GM20000 (cell line): ENCODE measurements around the gene SBF2.

Source experiments
- DNase-seq: peaks from one replicate; pipeline ENCODE4 v3.0.0; 2012; ENCODE audit warnings: low spot score
- TF ChIP-seq, protein P1 (sequence below): IDR thresholded peaks from 2 replicates; pipeline ENCODE4 v1.5.1; 2012; ENCODE audit warnings: mild to moderate bottlenecking, control low read depth; ENCODE audit errors: extremely low read depth, missing control alignments

The SBF2 gene

DNA sequence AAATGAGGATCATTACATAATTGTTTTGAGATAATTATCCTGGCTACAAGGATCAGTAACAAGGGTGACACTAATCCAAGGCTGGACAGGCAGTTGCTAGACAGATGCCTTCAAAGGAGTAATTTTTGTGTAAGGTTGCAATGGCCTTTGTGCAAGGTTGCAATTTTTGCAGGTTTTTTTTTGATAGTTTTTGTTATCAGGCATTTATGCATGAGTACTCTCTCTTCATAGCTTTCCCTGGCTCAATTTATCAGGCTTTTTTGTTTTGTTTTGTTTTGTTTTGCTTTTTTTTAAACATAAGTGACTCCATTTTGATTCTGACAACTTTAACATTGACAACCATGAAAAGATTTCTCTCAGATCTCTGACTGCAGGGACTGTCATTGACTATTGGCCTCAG is 519.9 kb downstream of the SBF2 start:
- DNase-seq: no peak
- TF ChIP-seq, protein P1, sequence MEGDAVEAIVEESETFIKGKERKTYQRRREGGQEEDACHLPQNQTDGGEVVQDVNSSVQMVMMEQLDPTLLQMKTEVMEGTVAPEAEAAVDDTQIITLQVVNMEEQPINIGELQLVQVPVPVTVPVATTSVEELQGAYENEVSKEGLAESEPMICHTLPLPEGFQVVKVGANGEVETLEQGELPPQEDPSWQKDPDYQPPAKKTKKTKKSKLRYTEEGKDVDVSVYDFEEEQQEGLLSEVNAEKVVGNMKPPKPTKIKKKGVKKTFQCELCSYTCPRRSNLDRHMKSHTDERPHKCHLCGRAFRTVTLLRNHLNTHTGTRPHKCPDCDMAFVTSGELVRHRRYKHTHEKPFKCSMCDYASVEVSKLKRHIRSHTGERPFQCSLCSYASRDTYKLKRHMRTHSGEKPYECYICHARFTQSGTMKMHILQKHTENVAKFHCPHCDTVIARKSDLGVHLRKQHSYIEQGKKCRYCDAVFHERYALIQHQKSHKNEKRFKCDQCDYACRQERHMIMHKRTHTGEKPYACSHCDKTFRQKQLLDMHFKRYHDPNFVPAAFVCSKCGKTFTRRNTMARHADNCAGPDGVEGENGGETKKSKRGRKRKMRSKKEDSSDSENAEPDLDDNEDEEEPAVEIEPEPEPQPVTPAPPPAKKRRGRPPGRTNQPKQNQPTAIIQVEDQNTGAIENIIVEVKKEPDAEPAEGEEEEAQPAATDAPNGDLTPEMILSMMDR: no peak

DNA sequence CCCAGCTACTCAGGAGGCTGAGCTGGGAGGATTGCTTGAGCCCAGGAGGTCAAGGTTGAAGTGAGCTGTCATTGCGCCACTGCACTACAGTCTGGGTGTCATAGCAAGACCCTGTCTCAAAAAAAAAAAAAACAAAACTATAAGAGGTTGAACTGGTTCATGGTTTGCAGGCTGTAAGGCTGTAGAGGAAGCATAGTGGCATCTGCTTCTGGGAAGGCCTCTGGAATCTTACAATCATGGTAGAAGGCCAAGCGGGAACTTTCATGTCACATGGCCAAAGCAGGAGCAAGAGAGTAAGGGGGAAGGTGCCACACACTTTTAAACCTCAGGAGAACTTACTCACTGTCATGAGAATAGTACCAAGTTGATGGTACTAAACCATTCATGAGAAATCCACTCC is 520.5 kb downstream of the SBF2 start:
- no peak for DNase-seq
- TF ChIP-seq, protein P1: no peak

DNA sequence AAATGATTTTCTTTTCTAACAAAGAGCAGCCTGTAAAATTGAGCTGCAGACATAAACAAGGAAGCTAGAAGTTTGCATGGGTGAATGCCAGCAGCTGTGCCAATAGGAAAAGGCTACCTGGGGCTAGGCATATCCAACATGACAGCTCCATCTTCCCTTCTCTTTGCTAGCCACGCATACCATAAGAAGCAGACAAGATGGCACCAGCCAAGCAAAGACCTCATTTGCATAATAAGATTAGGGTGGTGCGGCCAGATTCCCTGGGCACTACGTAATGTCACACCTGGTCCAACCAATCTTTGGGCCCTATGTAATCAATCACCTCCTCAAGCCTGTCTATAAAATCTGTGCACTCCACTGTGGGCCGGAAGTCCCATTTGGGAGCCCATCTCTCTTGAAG is 521.8 kb downstream of the SBF2 start:
- no peak for DNase-seq
- TF ChIP-seq, protein P1: no peak

DNA sequence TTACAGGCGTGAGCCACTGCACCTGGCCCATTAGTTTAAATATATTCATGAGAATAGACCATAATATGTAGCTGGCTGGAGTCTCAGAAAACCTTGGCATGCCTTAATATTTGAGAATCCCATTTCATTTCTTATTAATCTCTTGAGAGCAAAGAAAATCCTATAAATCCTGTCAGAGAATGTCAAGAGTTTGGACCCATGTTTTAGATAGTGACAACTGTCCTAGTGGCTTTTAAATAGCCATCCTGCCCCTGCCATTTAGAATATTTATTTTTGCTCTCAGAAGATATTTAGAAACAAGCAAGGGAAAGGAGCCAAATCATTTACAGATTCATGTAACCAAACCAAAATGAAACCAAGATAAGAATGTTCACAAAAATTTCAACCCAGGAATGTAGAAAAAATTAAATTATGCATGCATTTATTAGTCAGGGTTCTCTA is 522.9 kb downstream of the SBF2 start:
- DNase-seq: no peak
- TF ChIP-seq, protein P1: no peak

DNA sequence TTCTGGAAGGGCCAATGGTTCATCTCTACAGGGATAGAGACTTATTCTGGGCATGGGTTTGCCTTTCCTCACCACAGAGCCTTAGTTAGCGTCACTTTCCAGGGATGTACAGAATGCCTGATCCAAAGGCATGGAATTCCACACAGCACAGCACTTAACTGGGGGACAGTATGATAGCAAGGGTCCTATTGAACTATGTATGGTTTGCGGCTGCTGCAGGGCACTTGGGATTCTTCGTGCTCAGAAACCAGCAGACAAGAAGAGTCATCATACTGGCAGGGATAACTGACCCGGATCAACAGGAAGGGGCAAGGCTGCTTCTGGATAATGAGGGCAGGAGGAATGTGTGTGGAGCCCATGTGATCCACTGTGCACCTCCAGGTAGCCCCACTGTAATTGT is 524.4 kb downstream of the SBF2 start:
- no peak for DNase-seq
- TF ChIP-seq, protein P1: no peak

DNA sequence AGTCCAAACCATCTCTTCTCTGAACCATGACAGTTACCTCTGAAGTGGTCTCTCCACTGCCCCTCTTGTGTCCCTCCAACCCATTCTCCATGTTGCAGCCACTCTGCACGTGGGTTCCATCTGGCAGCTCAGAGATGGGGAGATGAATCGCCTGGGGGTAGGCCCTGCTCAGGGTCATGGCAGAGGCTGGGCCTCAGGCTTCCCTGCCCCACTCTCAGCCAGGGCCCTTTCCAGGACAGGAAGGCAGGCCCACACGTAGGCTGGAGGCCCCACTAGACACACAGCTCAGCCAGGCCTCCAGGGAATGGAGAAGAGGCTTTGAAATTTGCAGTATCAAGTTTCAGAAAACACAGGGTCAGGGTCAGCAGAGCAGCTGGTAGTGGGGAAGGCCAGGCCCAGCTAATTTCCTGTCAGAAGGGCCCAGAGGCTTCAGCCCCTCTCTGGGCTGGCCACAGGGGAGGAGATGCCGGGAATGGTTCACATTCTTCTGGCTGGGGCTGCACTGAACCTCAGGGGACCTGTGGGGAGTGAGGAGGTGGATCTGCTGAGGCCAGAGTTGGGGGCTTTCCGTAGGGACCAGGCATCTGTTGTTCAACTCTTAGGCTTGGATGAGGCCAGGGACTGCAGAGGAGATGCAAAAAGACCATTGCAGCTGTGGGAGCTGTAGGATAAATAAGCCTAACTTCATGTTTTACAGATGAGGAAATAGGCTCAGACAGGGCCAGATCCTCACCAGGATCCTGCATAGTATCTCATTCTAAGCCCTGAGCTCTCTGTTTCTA is 528.5 kb downstream of the SBF2 start:
- TF ChIP-seq, protein P1: no peak
- no peak for DNase-seq

DNA sequence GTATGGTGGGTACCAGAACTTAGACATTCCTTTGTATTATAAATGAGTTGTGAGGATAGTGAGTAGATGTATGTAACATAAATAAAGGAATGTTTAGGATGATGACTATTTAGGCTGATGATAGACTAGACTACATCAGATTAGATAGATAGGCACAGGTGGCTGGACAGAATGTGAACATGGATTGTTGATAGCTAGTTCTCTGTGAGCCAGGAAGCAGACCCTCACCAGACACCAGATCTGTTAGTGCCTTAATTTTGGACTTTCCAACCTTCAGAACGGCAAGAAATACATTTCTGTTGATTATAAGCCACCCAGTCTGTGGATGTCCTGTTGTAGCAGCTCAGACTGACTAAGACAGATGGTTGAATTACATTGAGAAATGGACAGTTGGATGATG is 530.7 kb downstream of the SBF2 start:
- no peak for DNase-seq
- TF ChIP-seq, protein P1: no peak
